ENCODE data around the gene DNAJB11.
"Not testable (repeated sequence)": the region's sequence is repeated elsewhere in the genome, so short reads cannot be mapped to it uniquely, and the experiment has no call there.

DNAJB11 gene

DNA sequence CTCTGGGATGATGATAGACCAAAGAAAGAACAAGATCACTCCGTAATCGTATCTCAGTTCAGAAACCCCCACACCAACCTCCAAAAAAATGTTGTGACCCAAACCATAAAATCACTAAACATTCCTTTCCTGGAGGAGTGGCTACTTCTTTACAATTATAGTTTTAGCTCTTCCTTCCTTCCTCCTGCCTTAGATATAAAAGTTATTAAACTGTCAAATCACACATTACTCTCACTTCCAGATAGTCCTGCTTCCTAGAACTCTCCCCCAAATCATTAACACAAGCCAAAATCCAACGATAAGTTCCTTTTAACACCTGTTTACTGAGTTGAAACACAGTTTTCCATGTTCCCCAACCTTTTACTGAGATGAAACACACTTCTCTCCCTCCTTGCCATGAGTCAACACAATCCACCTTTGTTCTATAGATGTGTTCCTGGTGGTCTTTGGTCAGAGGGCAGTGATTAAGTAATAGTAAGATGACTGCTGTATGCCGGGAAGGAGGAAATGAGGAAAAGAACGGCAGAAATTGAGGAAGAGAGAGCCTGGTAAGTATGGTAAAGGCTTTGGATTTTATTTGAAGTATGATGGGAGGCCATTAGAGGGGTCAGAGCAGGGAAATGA is 18.0 kb upstream of the DNAJB11 start:
- no peak for DNase-seq

DNA sequence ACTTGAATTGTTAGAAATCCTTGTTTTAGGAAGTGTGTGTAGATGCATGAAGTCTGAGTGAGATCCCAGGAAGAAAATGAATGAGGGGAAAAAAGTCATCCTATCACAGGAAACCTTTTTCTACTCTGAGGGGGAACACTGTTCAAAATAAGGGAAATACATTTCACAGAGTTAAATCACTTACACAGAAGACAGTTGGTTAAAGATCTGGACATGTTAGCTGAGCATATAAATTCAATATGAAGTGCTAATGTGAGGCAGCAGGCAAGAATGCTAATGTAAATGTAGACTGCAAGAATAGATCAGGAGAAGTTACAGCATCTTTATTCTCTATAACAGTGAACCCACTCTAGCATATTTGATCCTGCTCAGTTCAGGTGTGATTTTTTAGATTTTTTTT is 5.9 kb upstream of the DNAJB11 start:
- DNase-seq: no peak

DNA sequence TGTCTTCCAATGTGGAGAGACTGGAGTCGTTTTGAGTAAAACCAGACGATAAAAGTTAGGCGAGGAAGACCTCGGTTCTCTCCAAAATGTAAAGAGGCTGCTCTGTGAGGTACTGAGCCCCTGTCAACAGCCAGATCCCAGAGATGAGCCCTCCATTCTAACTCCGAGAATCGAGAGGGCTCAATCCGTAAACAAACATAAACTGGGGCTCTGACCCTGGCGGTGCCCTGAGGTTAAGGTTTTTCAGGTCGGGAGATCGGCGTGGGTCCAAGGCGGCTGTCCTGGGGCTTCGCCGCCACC is 3.8 kb upstream of the DNAJB11 start:
- no peak for DNase-seq

DNA sequence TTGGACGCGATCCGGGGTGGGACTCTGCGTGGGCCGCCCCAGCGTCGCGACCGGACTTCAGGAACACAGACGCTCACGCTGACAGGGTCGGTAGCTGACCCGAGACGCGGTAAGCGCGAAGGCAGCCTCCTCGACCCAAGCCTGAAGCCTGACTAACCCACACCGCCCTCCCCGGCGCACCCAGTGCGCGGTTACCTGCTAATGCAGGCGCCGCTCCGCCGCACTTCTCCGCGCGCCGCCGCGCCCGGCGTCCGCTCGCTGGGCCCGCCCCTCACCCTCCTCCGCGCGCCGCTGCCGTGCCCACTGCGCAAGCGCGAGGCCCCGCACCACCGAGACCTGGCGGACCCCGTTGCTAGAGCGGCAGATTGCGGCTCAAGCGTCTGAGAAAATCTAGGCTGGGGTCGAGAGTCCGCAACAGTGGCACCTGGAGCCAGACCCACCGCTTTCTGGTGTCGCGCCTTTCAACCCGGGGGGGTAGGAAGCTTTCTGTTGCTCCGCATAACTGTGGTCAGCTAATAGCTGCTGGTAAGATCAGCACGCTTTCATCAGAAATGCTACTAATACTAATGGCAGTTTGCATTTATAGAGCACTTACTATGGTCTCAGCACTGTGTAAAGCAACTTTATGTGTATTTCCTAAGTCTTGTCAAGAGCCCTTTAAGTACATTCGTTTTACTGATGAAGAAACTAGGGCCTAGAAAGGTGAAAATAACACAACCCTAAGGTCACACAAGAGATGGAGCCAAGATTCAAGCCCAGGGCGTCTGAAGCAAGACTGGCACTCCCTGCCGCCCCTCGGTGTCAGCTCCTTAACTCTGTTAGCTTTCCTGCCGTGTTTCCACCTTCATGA is 3.2 kb upstream of the DNAJB11 start, which contains the start of gene TBCCD1:
TBCCD1 (minus strand) TSS at position 268 of the 850 bp plus-strand sequence. CDS start 3,010 bp downstream, outside the sequence.
- peak; percentile 95 for DNase-seq

DNA sequence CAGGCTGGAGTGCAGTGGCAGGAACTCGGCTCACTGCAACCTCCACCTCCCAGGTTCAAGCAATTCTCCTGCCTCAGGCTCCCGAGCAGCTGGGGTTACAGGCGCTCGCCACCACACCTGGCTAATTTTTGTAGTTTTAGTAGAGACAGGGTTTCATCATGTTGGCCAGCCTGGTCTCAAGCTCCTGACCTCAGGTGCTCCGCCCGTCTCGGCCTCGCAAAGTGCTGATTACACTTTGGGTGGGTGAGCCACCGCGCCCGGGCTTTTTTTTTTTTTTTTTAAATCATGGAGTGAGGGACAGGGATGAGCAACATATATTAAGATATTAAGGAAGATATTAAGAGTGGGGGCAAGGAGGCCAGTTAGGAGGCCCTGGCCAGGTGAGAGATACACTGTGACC is 1.2 kb upstream of the DNAJB11 start:
- DNase-seq: not testable (repeated sequence)

DNA sequence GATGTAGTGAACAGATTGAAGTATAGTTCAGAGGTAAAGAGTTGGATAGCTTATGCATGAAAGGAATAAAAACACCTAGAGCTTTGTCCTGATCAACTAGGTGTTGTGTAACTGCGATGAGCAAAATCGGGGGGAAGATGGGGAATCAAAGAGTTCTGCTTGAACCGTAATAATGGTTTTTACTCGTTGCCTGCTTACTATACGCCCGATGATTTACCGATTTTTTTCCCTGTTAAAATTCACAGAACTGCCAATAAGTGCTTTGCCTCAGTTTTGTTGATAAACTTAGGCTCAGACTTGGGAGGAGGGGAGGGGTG is 783 bp upstream of the DNAJB11 start:
- DNase-seq: no peak

DNA sequence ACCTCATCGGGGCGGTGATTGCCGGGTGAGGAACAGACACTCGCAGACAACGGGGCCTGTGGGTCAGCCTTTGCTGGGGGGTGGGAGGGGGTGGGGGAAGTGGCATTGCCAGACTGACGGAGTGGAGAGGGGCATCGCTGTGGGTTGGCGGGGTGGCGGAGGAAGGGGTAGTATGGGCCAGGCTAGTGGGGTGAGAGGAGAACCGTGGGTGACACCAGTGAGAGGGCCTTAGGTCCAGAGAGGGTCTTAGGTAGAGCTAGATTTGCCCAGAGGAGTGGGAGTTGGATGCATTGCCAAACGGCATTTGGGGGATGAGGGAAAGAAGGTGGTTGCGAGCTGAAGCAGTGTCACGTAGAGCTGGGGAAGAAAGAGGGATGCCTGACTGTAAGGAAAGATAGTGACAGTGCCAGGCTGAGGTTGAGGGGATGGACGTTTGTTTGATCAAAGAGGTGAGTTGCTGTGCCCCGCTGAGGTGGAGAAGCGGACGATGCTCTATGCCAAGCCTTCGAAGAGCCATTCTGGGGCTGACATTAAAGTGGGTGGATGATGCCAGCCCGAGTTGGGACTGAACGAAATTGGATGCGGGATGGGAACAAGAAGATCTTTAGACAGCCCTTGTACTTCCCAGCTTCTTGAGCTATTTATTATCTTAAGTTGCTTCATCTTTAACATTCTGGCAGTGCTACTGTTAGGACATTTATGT is 572 bp downstream of the DNAJB11 start:
- no peak for DNase-seq

DNA sequence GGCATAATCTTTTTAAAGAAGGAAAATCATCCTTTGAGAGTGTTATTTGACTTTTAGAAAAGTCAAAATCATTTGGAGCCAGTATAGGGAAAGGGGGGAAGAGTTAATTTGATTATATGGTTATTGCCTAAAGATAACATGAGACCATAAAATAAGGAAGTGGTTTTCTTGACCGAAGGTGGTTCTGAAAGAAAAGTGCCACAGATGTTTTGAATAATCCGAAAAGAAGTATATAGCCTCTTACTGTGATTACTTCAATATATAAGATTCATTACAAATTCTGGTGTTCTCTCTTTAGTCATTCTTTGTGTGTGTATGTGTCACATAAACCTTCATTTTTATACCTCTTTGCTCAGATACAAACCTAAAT is 1.1 kb downstream of the DNAJB11 start:
- DNase-seq: no peak

DNA sequence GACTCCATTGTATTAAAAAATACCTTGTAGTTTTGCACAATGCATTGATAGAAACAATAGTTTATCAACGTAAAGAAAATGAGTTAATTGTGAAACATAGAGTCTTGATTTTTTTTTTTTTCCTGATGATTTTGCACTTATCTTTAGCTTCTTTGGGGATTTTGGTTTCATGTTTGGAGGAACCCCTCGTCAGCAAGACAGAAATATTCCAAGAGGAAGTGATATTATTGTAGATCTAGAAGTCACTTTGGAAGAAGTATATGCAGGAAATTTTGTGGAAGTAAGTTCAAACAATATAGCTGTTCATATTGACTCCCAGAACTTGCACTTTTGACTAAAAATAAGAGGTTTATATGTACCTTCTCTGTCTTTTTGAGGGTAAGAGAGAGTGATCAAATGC is 7.0 kb downstream of the DNAJB11 start:
- DNase-seq: no peak

DNA sequence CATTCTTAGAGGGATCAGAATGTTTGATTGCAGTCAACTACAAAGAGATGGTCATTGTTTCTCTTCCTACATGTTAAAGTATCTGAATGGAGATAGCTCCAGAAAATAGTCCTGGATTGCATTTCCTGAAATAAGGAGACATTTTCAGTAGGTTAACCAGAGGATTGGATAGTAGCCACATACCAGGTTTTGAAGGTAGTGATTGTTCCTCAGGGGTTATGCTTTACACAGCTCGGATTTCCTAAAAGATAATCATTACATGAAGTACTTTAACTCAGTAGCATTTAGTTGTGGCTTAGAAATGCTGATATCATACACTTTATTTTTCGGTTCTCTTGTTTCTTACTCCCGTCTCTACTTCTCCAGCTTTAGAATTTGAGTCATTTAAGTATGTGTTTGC is 10.3 kb downstream of the DNAJB11 start:
- DNase-seq: no peak

DNA sequence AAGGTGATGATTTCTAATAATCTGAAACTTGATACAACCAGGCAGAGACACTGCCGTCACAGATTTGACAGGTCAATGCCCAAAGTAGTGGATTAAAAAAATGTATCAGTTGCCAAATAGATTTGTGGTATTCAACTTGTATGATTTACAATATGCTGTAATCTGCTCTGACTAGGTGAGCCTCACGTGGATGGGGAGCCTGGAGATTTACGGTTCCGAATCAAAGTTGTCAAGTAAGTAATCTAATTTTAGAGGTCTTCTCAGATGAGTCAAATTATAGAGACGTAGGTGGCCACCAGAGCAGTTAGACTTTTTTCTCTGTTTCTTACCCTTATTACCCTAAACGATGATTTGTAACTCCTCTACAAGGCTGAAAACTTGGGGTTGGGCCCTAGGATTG is 12.0 kb downstream of the DNAJB11 start:
- no peak for DNase-seq

DNA sequence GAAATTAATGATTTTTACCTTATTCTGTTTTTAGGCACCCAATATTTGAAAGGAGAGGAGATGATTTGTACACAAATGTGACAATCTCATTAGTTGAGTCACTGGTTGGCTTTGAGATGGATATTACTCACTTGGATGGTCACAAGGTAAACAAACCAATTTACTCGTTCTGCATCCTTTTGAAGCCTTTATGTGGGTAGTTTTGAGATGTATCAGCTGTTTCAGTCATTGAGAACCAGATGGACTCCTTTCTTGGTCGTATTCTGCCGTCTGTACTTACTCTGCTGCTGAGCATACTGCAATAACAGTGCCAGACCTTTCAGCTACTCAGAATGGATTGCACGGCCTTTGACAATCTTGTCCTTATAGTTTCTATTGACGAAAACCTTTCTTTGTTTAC is 13.3 kb downstream of the DNAJB11 start:
- no peak for DNase-seq

DNA sequence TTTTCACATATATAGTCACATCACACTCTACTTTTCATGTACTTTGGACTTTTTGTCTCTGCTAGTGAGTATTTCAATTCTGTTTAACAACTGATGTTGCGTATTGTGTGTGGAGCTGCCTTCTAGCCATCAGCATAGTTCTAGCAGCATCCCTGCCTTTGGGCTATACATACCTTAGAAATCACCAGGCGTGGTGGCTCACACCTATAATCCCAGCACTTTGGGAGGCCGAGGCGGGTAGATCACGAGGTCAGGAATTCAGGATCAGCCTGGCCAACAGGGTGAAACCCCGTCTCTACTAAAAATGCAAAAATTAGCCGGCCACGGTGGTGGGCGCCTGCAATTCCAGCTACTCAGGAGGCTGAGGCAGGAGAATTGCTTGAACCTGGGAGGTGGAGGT is 15.7 kb downstream of the DNAJB11 start:
- DNase-seq: not testable (repeated sequence)

DNA sequence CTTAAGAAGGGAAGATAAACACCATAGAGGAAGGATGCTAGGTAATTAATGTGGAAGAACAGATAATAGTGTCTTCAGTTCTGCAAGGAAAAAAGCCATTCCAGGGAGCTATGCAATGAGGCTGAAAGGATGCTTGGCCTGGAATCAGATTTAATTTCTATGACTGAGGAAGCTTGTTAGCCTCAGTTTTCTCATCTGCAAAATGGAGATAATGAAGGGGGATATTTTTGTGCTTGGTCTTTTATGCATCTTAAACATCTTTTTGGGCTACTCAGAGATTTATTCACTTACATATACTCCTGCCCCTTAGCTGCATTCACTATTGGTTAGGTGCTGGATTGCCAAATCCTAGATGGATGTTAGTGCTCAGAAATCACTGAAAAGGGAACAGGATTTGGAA is 16.7 kb downstream of the DNAJB11 start:
- no peak for DNase-seq

DNA sequence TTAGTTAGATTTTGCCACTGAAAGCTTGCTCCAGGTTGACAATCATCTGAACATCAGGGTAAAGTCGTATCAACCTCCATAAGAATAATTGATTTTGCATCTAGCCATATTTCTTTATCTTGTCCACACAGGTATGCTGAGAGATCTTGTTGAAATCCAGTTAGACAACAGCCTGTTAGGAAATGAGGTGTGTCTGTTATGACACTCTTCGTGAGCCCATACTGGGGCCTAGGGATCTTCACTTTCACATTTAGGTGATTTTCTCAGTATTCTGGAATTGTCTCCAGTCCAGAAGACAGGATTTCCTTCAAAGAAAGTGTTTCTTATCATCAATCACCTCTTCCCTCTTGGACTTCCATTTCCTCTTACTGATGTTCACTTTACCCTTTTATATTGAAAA is 18.1 kb downstream of the DNAJB11 start:
- DNase-seq: no peak

DNA sequence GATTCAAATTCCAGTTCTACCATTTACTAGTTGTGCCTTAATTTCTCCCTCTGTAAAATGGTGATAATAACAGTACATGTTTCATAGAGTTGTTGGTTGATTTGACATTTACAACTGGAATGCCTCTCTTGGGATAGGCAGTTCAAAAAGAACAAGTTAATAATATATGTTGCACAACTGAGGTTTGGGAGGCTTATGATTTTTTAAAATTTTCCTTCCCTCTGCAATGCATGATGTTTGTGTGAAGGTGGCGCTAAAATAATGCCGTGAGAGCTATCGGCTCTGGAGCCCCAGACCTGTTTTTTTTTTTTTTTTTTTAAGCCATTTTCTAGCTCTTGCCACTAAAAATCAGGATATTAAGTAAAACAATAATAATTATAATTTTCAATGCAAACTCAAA is 18.6 kb downstream of the DNAJB11 start:
- DNase-seq: no peak

DNA sequence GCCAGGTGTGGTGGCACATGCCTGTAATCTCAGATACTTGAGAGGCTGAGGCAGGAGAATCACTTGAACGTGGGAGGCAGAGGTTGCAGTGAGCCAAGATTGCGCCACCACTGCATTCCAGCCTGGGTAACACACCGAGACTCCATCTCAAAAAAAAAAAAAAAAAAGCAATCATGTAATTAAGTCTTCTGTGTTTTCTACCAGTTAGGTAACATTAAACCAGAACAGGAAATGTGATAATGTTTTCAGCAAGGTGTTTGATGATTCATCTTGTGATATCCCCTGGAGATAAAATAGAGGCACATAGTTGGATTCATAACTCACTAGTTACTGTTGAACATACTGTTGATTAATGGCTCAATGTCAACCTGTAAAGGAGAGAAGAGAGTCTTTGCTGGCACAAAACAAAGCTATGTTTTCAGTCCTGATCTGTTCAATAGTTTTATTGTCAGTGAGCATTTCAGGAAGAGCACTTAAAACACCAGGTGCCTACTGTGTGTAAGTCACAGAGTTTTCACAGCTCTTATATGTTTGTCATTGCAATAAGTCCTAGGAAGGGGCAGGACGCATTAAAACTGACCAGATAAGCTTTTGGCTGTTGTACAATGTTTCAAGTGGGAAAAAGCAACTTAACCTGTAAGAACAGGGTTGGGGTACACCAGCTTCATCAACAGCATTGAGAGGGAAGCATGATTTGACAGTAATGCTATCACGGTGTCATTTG is 19.5 kb downstream of the DNAJB11 start:
- peak; percentile 63 for DNase-seq

DNA sequence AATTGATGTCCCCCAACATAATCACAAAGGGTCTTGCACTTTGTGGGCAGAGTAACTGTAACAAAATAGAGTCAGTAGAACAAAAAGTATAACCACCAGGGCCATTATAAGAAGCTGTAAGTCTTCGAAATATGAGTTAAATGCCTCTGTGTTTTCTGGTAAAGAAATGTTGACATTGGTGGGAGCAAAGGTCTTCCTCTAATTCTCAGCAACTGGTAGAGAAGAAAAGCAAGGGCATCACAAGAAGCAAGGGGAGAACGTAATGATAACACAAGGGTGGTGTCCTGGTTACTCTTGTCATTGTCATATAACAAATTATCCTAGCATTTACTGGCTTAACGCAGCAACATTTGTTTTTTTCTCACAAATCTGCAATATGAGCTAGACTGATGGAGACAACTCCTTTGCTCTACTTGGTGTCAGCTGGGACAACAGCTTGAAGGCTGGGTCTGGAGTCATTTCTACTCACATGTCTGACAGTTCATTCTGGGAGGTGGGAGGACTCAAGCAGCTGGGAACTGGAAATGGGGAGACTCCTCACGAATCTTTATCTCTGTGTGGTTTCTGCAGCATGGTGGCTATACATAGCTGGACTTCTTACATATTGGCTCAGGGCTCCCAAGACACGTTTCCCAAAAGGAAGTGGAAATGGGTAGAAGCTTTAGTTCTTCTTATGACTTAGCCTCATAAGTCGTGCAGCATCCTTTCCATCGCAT is 20.2 kb downstream of the DNAJB11 start:
- DNase-seq: no peak

DNA sequence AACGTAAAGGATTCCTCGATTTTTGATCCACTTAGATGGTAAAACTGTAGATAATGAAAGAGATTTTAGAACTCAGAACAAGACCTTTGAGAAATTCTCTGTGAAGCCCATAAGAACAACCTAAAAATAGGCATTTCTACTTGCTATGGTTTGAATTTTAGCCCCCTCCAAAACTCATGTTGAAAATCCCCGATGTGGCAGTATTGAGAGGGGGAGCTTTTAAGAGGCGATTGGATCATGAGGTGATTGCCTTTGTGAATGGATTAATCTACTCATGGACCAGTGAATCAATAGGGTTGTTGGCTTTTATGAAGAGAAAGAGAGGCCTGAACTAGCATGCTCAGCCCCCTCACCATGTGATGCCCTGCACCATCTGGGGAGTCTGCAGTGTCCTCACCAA is 22.2 kb downstream of the DNAJB11 start:
- no peak for DNase-seq

DNA sequence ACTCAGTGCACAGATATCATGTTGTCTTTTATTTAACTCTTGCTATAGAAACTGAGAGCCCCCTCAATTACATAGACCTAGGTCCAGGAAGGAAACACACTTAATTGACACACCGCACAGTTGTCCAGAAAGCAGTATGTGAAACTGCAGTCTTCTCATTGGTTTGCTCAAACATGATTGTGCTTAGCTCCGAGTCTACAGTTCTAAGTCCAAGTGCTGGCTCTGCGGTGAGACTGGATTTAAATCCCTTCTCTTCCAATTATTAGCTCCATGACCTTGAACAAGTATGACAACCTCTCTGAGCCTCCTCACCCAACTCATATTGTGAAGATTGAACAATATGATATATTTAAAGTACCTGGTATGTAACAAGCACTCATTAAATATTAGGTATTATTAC is 23.3 kb downstream of the DNAJB11 start:
- no peak for DNase-seq

DNA sequence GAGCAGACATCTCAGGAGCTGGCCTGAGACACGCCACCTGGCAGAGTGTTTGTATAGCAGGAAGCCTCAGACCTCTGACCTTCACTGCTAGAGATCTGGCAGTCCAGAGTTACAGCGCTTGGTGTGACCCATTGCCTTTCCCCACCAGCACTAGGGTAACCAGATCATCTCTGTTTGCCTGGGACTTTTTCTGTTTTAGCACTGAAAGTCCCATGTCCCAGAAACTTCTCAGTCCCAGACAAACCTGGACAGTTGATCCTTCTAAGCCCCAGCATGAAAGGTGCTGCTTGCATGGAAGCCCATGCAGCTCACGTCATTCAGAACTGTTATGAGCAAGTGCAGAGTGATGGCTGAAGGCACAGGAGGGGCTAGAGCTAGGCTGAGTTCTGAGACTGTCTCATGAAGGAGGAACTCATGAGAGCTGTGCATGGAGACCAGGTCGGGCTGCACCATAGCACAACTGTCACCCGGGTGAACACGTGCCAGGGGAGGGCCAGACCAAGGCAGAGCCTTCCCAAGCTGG is 24.1 kb downstream of the DNAJB11 start:
- no peak for DNase-seq

DNA sequence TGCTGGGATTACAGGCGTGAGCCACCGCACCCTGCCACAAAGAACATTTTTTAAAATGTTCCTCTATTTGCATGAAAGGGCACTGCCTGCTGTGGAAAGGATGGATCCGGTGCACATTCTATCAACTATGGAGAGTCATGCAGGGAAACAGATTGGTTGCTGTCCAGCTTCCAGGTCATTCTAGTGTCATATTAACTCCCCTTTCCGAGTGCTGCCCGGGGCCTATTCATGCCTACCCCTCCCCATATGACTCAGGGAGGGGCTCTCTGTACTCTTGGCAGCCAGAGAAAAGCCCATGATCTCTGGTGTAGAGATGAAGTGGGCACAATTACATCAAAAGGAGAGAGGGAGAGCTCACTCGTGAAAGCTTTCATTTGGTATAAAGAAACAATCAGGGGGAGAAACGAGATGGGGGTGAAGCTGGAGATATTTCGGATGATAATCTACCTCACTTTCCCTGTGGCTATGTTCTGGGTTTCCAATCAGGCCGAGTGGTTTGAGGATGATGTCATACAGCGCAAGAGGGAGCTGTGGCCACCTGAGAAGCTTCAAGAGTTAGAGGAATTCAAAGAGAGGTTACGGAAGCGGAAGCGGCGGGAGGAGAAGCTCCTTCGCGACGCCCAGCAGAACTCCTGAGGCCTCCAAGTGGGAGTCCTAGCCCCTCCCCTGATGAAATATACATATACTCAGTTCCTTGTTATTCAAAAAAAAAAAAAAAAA is 26.2 kb downstream of the DNAJB11 start:
- DNase-seq: no peak

Measured in CD4-positive, alpha-beta T cell treated with Interleukin-4 for 4 hours (primary cell).